Measurements from ENCODE around the gene TP63.

Gene TP63

GRCh38 chr3:189813647-189814240, 182.6 kb downstream of the TP63 start:
- H3K27me3 ChIP-seq (ENCODE audit: control insufficient read depth, insufficient read depth, low read length), result no peaks in the 10 kb centered on the region
- H3K4me1 ChIP-seq, result no peaks in the 10 kb centered on the region
- H3K4me2 ChIP-seq (ENCODE audit: low read length), result no peak overlapping the region
- no peak overlapping the region for H3K27ac ChIP-seq
- no peak overlapping the region for H3K4me3 ChIP-seq (ENCODE audit: low read depth, low read length)
- no peak overlapping the region for H3K9ac ChIP-seq
- no peak for TF ChIP-seq CTCF (IDR thresholded peaks at IDR 0.05)
- H3K36me3 ChIP-seq (ENCODE audit: control insufficient read depth, insufficient read depth, low read length), result no peaks in the 10 kb centered on the region
- no peaks in the 10 kb centered on the region for H3K9me3 ChIP-seq (ENCODE audit: control insufficient read depth, low read length)
- no peaks in the 10 kb centered on the region for H3K79me2 ChIP-seq
- no peak overlapping the region for H2AFZ ChIP-seq

GRCh38 chr3:189820365-189820720, 189.2 kb downstream of the TP63 start:
- H3K9ac ChIP-seq, result no peak overlapping the region
- TF ChIP-seq CTCF (IDR thresholded peaks at IDR 0.05), result no peak
- H3K9me3 ChIP-seq (ENCODE audit: control insufficient read depth, low read length), result no peaks in the 10 kb centered on the region
- H3K36me3 ChIP-seq (ENCODE audit: control insufficient read depth, insufficient read depth, low read length), result no peaks in the 10 kb centered on the region
- no peaks in the 10 kb centered on the region for H3K79me2 ChIP-seq
- H3K27me3 ChIP-seq (ENCODE audit: control insufficient read depth, insufficient read depth, low read length), result no peaks in the 10 kb centered on the region
- no peak overlapping the region for H3K4me2 ChIP-seq (ENCODE audit: low read length)
- no peak overlapping the region for H3K4me3 ChIP-seq (ENCODE audit: low read depth, low read length)
- no peaks in the 10 kb centered on the region for H3K4me1 ChIP-seq
- no peak overlapping the region for H3K27ac ChIP-seq
- no peak overlapping the region for H2AFZ ChIP-seq

- Histone ChIP-seq H3K79me2 (no peaks in the 10 kb centered on the region), H3K27me3 (ENCODE audit: control insufficient read depth, insufficient read depth, low read length) (no peaks in the 10 kb centered on the region), H3K4me1 (no peaks in the 10 kb centered on the region), H3K4me3 (ENCODE audit: low read depth, low read length) (no peak overlapping the region), H3K36me3 (ENCODE audit: control insufficient read depth, insufficient read depth, low read length) (no peaks in the 10 kb centered on the region), H3K27ac (no peak overlapping the region), H3K9me3 (ENCODE audit: control insufficient read depth, low read length) (no peaks in the 10 kb centered on the region), H3K9ac (no peak overlapping the region), H3K4me2 (ENCODE audit: low read length) (no peak overlapping the region), H2AFZ (no peak overlapping the region)
- TF ChIP-seq CTCF (IDR thresholded peaks at IDR 0.05), result no peak
These were observed 190.1 kb downstream of the TP63 start for GRCh38 chr3:189821262-189821661.

GRCh38 chr3:189822726-189823125, 191.5 kb downstream of the TP63 start:
- H3K9me3 ChIP-seq (ENCODE audit: control insufficient read depth, low read length), result no peaks in the 10 kb centered on the region
- H3K4me1 ChIP-seq, result no peaks in the 10 kb centered on the region
- H3K4me2 ChIP-seq (ENCODE audit: low read length), result no peak overlapping the region
- H3K36me3 ChIP-seq (ENCODE audit: control insufficient read depth, insufficient read depth, low read length), result no peaks in the 10 kb centered on the region
- H3K79me2 ChIP-seq, result no peaks in the 10 kb centered on the region
- no peak overlapping the region for H3K4me3 ChIP-seq (ENCODE audit: low read depth, low read length)
- H3K9ac ChIP-seq, result no peak overlapping the region
- no peaks in the 10 kb centered on the region for H3K27me3 ChIP-seq (ENCODE audit: control insufficient read depth, insufficient read depth, low read length)
- no peak overlapping the region for H2AFZ ChIP-seq
- TF ChIP-seq CTCF (IDR thresholded peaks at IDR 0.05), result no peak
- H3K27ac ChIP-seq, result no peak overlapping the region

GRCh38 chr3:189824629-189825312, 193.6 kb downstream of the TP63 start:
- H3K4me1 ChIP-seq, result no peaks in the 10 kb centered on the region
- H3K79me2 ChIP-seq, result no peaks in the 10 kb centered on the region
- H3K4me3 ChIP-seq (ENCODE audit: low read depth, low read length), result no peak overlapping the region
- H3K9ac ChIP-seq, result no peak overlapping the region
- H3K27me3 ChIP-seq (ENCODE audit: control insufficient read depth, insufficient read depth, low read length), result no peaks in the 10 kb centered on the region
- no peaks in the 10 kb centered on the region for H3K36me3 ChIP-seq (ENCODE audit: control insufficient read depth, insufficient read depth, low read length)
- no peak overlapping the region for H3K27ac ChIP-seq
- no peak overlapping the region for H2AFZ ChIP-seq
- no peak overlapping the region for H3K4me2 ChIP-seq (ENCODE audit: low read length)
- H3K9me3 ChIP-seq (ENCODE audit: control insufficient read depth, low read length), result no peaks in the 10 kb centered on the region
- TF ChIP-seq CTCF (IDR thresholded peaks at IDR 0.05), result no peak
